ENCODE measurements around the gene SULT1E1.

DNA sequence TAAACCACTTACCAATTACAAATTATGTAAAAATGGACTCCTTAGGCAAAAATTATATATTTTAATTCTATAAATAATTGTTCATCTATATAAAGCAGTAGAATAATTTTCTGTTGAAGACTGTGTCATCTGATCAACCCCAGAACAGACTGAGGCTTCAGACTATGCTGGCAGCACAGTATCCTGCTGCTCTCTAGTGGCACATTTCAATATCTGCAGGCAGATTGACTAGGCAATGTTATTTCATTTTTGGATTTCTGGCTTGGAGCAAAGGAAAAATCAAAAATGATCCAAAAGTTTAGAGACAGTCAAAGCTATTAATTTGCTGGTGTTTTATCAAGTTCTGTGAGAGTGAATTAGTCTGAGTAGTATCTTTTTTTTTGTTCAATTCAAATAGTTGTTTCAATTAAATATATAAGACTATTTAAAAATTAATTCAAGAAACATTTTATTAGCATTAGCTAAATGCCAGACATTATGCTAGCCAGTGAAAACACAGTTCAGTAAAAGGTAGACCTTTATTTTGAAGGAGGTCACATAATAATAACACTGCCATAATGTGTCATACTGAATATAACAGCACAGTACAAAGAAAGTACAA lies 21.3 kb upstream of the SULT1E1 start:
- peak; percentile 98 for TF ChIP-seq CTCF (IDR thresholded peaks at IDR 0.05; ENCODE audit: low read depth, low read length, missing input control)
- TF ChIP-seq, protein P1, sequence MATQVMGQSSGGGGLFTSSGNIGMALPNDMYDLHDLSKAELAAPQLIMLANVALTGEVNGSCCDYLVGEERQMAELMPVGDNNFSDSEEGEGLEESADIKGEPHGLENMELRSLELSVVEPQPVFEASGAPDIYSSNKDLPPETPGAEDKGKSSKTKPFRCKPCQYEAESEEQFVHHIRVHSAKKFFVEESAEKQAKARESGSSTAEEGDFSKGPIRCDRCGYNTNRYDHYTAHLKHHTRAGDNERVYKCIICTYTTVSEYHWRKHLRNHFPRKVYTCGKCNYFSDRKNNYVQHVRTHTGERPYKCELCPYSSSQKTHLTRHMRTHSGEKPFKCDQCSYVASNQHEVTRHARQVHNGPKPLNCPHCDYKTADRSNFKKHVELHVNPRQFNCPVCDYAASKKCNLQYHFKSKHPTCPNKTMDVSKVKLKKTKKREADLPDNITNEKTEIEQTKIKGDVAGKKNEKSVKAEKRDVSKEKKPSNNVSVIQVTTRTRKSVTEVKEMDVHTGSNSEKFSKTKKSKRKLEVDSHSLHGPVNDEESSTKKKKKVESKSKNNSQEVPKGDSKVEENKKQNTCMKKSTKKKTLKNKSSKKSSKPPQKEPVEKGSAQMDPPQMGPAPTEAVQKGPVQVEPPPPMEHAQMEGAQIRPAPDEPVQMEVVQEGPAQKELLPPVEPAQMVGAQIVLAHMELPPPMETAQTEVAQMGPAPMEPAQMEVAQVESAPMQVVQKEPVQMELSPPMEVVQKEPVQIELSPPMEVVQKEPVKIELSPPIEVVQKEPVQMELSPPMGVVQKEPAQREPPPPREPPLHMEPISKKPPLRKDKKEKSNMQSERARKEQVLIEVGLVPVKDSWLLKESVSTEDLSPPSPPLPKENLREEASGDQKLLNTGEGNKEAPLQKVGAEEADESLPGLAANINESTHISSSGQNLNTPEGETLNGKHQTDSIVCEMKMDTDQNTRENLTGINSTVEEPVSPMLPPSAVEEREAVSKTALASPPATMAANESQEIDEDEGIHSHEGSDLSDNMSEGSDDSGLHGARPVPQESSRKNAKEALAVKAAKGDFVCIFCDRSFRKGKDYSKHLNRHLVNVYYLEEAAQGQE (IDR thresholded peaks at IDR 0.05): no peak
- no peak for TF ChIP-seq JUND (IDR thresholded peaks at IDR 0.05)
- TF ChIP-seq RAD21 (IDR thresholded peaks at IDR 0.05): peak; percentile 99 to 100
- TF ChIP-seq TAF1 (conservative IDR thresholded peaks at IDR 0.05): no peak
- no peak for TF ChIP-seq YY1 (IDR thresholded peaks at IDR 0.05)
- no peak for TF ChIP-seq EGR1 (IDR thresholded peaks at IDR 0.05; ENCODE audit: low read depth in 2 of 2)
- TF ChIP-seq ZBTB33 (IDR thresholded peaks at IDR 0.05): no peak
- peak in 1 of 2 donors; percentile 6 for TF ChIP-seq HNF4A (conservative IDR thresholded peaks at IDR 0.05)
- TF ChIP-seq SP1 (IDR thresholded peaks at IDR 0.05): no peak
- TF ChIP-seq, protein P2, sequence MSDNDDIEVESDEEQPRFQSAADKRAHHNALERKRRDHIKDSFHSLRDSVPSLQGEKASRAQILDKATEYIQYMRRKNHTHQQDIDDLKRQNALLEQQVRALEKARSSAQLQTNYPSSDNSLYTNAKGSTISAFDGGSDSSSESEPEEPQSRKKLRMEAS (IDR thresholded peaks at IDR 0.05): no peak
- no peak for TF ChIP-seq ATF3 (IDR thresholded peaks at IDR 0.05)
- TF ChIP-seq NR2F2 (IDR thresholded peaks at IDR 0.05): no peak
- no peak for TF ChIP-seq FOXA1 (IDR thresholded peaks at IDR 0.05)
